A549 (cell line): ENCODE results near the gene CTIF. TPM values are rescaled to one million over a fixed set of nuclear protein-coding genes. Genes with fewer than 3 reads are reported as not detected.

Experiments
- ATAC-seq, 2 experiments: fragments of 200-7000 bp in 1 of 2; fragments of >200 bp in 1 of 2; cut with Nextera tagmentation in 1 of 2; cut with Tn5 transposase in 1 of 2; 3 replicates each; pipeline versions ENCODE4 v1.8.0 to v1.9.1; 2018 to 2020; ENCODE audit warnings: mild to moderate bottlenecking in 1 of 2, moderate library complexity in 1 of 2
- CTCF ChIA-PET: fragments of 300-600 bp; sonication (Branson Sonifier 250); formaldehyde crosslinking; extraction: SDS; loops from one replicate; lab custom pipeline; 2021; ENCODE audit warnings: antibody characterized with exemption, inconsistent platforms; lab: Yijun Ruan, JAX
- POLR2A ChIA-PET: fragments of 350-600 bp; formaldehyde crosslinking; extraction: SDS; loops from one replicate; lab custom pipeline; 2021; ENCODE audit warnings: antibody characterized with exemption, inconsistent platforms; lab: Yijun Ruan, JAX
- DNase-seq, 2 experiments: peaks; one replicate each; pipeline versions ENCODE4 v3.0.0 to v3.0.0-alpha.2; 2011 to 2016; ENCODE audit warnings: low read depth in 1 of 2, low spot score in 1 of 2
- FAIRE-seq: peaks from 2 replicates; lab custom pipeline; 2011; peaks lifted over from hg19 to GRCh38; lab: Jason Lieb, UNC
- H3K27ac ChIP-seq, 2 experiments: fragments of >200 bp; sonication (Bioruptor Twin); formaldehyde crosslinking; 3 replicates each; pipeline ENCODE4 v1.5.1; 2016 to 2017
- H3K4me1 ChIP-seq: fragments of >200 bp; sonication (Bioruptor Twin); formaldehyde crosslinking; 3 replicates; pipeline ENCODE4 v1.6.1; 2016
- H3K4me2 ChIP-seq: fragments of >200 bp; sonication (Bioruptor Twin); formaldehyde crosslinking; 3 replicates; pipeline ENCODE4 v1.6.1; 2016
- H3K4me3 ChIP-seq: fragments of >200 bp; sonication (Bioruptor Twin); formaldehyde crosslinking; 3 replicates; pipeline ENCODE4 v1.5.1; 2016
- H3K9me3 ChIP-seq: fragments of >200 bp; sonication (Bioruptor Twin); formaldehyde crosslinking; 3 replicates; pipeline ENCODE4 v1.6.1; 2016
- CBX2 ChIP-seq: fragments of 200-600 bp; sonication (generic); IDR thresholded peaks from 2 replicates; pipeline ENCODE4 v1.6.1; 2016; ENCODE audit warnings: low read depth, mild to moderate bottlenecking, borderline replicate concordance
- CBX8 ChIP-seq: fragments of 200-600 bp; sonication (generic); IDR thresholded peaks from 2 replicates; pipeline ENCODE4 v1.6.1; 2016
- CEBPB ChIP-seq, 2 experiments: fragments of >200 bp in 1 of 2; sonication (Bioruptor Twin) in 1 of 2; formaldehyde crosslinking in 1 of 2; IDR thresholded peaks; 2 replicates each; pipeline ENCODE4 v1.6.1; 2012 to 2016
- CHD2 ChIP-seq: fragments of 150-350 bp; IDR thresholded peaks from 2 replicates; pipeline ENCODE4 v1.6.1; 2014; ENCODE audit warnings: low read length; ENCODE audit not compliant: partially characterized antibody
- CHD4 ChIP-seq: fragments of 200-600 bp; sonication (generic); IDR thresholded peaks from 2 replicates; pipeline ENCODE4 v1.6.1; 2016; ENCODE audit warnings: antibody characterized with exemption, mild to moderate bottlenecking, borderline replicate concordance
- CTCF ChIP-seq: fragments of >200 bp; sonication (Bioruptor Twin); formaldehyde crosslinking; IDR thresholded peaks from 3 replicates; pipeline ENCODE4 v1.5.1; 2016
- EP300 ChIP-seq, 2 experiments: fragments of >200 bp; sonication (Bioruptor Twin); formaldehyde crosslinking; IDR thresholded peaks; 2 replicates in 1 of 2; 3 replicates in 1 of 2; pipeline ENCODE4 v1.6.1; 2016 to 2017
- ESRRA ChIP-seq: fragments of 150-350 bp; IDR thresholded peaks from 2 replicates; pipeline ENCODE4 v1.6.1; 2014; ENCODE audit warnings: mild to moderate bottlenecking, low read length, borderline replicate concordance
- GATA3 ChIP-seq: IDR thresholded peaks from 2 replicates; pipeline ENCODE4 v1.6.1; 2012; ENCODE audit warnings: borderline replicate concordance
- HDAC2 ChIP-seq: fragments of 200-600 bp; sonication (generic); IDR thresholded peaks from 2 replicates; pipeline ENCODE4 v1.6.1; 2016
- HOXB13 ChIP-seq: fragments of 250-450 bp; sonication (Bioruptor Pico); IDR thresholded peaks from 2 replicates; pipeline ENCODE4 v1.5.0; 2020; ENCODE audit warnings: low read depth, mild to moderate bottlenecking, moderate library complexity
- HOXB5 ChIP-seq: fragments of 250-450 bp; sonication (Bioruptor Pico); IDR thresholded peaks from 2 replicates; pipeline ENCODE4 v1.5.0; 2020; ENCODE audit warnings: mild to moderate bottlenecking, moderate library complexity
- KDM1A ChIP-seq: fragments of 200-600 bp; sonication (generic); IDR thresholded peaks from 2 replicates; pipeline ENCODE4 v1.6.1; 2016; ENCODE audit warnings: low read depth, mild to moderate bottlenecking
- KDM5A ChIP-seq: fragments of 200-600 bp; sonication (generic); IDR thresholded peaks from 2 replicates; pipeline ENCODE4 v1.6.1; 2016; ENCODE audit warnings: antibody characterized with exemption, mild to moderate bottlenecking
- NR3C1 ChIP-seq: fragments of >200 bp; sonication (Bioruptor Twin); formaldehyde crosslinking; IDR thresholded peaks from 3 replicates; pipeline ENCODE4 v1.6.1; 2017
- RAD21 ChIP-seq, 2 experiments: fragments of >200 bp in 1 of 2; sonication (Bioruptor Twin) in 1 of 2; formaldehyde crosslinking in 1 of 2; IDR thresholded peaks in 1 of 2; conservative IDR thresholded peaks in 1 of 2; 2 replicates in 1 of 2; 3 replicates in 1 of 2; pipeline ENCODE4 v1.6.1; 2012 to 2018; ENCODE audit warnings: inconsistent platforms in 1 of 2
- RCOR1 ChIP-seq: fragments of 150-350 bp; IDR thresholded peaks from 2 replicates; pipeline ENCODE4 v1.6.1; 2014; ENCODE audit warnings: antibody characterized with exemption, low read length, low read depth
- RFX5 ChIP-seq: fragments of 450-650 bp; IDR thresholded peaks from 2 replicates; pipeline ENCODE4 v1.7.1; 2014; ENCODE audit warnings: antibody characterized with exemption, mild to moderate bottlenecking, moderate library complexity
- RNF2 ChIP-seq: fragments of 200-600 bp; sonication (generic); IDR thresholded peaks from 2 replicates; pipeline ENCODE4 v1.6.1; 2016; ENCODE audit warnings: low read depth, mild to moderate bottlenecking, antibody characterized with exemption, moderate library complexity, borderline replicate concordance
- SREBF2 ChIP-seq: fragments of 450-650 bp; IDR thresholded peaks from 2 replicates; pipeline ENCODE4 v1.6.1; 2014; ENCODE audit warnings: mild to moderate bottlenecking, moderate library complexity
- USF2 ChIP-seq: fragments of 450-650 bp; IDR thresholded peaks from 2 replicates; pipeline ENCODE4 v1.6.1; 2014; ENCODE audit warnings: antibody characterized with exemption
- ZNF302 ChIP-seq: fragments of 250-450 bp; sonication (Bioruptor Pico); IDR thresholded peaks from 2 replicates; pipeline ENCODE4 v1.9.0; 2021; ENCODE audit warnings: inconsistent platforms, mild to moderate bottlenecking, moderate library complexity
- WGBS: methylation state at CpG from one replicate; pipeline ENCODE4 v1.1.6; 2017; ENCODE audit errors: missing lambda C conversion rate; 5-methylcytosine and 5-hydroxymethylcytosine counted together
- polyA plus RNA-seq, 4 experiments: library from polyadenylated mRNA; depleted of rRNA in 3 of 4; stranded (reverse); fragments of >200 nt; fragmentation: RNase III in 1 of 4; extraction: RNeasy Plus Mini Kit Qiagen cat#74134 plus additional on column Dnase treatment in 1 of 4; gene quantifications; 2 replicates in 3 of 4; 3 replicates in 1 of 4; pipeline ENCODE4 v1.2.3, GENCODE V29; 2011 to 2017
- TF ChIP-seq, protein P1 (sequence below): fragments of 150-350 bp; IDR thresholded peaks from 2 replicates; pipeline ENCODE4 v1.6.1; 2014; ENCODE audit warnings: low read depth, mild to moderate bottlenecking, low read length

CTIF gene
- polyA plus RNA-seq, 2 of the 4 experiments (the other 2 are of a cell fraction) = 17.0 to 24.7 TPM

GRCh38 chr18:48885266-48885923 is 346.6 kb downstream of the CTIF start:
- no peak for ATAC-seq
- no peak for DNase-seq
- H3K4me2 ChIP-seq = no peak overlapping the region
- peak overlapping the region in 1 of 2 experiments; percentile 28; a peak in 1 of 6 replicates for H3K27ac ChIP-seq
- CTCF ChIA-PET = no interaction called here
- no peaks in the 10 kb centered on the region for H3K4me1 ChIP-seq
- H3K4me3 ChIP-seq = no peak overlapping the region
- H3K9me3 ChIP-seq = no peaks in the 10 kb centered on the region
- no peak for TF ChIP-seq SREBF2
- TF ChIP-seq RAD21 (conservative IDR thresholded peaks at IDR 0.05 in 1 of 2, IDR thresholded peaks at IDR 0.05 in 1 of 2) = no peak
- no peak for TF ChIP-seq KDM1A
- no peak for TF ChIP-seq GATA3
- no peak for TF ChIP-seq RCOR1
- TF ChIP-seq EP300 (IDR thresholded peaks at IDR 0.05) = no peak
- TF ChIP-seq NR3C1 = no peak
- no peak for TF ChIP-seq CTCF
- no peak for TF ChIP-seq CHD2
- POLR2A ChIA-PET = no interaction called here
- FAIRE-seq = no peak
- WGBS = 94% methylated on average over 10 of the region's 11 CpGs

DNA sequence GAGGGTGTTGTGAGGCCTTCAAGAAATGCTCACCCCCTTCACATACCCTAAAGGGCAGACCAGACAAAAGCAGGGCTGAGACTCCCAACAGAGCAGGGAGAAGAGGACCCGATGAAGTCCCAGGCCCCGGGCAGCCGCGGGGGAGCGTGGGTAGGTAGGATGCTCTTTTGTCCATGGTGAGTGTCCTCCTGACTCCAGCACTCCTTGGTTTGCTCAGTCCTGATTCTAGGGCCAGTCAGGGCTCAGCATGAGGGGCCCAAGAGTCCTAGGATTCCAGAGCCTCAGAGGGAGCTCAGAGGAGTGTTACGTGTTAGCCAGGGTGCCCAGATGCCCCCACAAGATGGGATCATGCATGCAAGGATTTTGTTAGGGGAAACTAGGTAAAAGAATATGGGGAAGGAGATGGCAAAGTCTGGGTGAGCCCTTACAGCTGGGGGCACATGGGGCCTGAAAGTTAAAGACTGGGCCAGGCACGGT is 347.1 kb downstream of the CTIF start:
- 89% methylated on average over 2 of the region's 7 CpGs for WGBS
- CTCF ChIA-PET = no interaction called here
- Histone ChIP-seq H3K4me1 (no peaks in the 10 kb centered on the region), H3K27ac (no peak overlapping the region), H3K4me3 (no peak overlapping the region), H3K9me3 (no peaks in the 10 kb centered on the region), H3K4me2 (no peak overlapping the region)
- POLR2A ChIA-PET = no interaction called here
- no peak for TF ChIP-seq HOXB13 (CRISPR knock-in tag)
- TF ChIP-seq, protein P1, sequence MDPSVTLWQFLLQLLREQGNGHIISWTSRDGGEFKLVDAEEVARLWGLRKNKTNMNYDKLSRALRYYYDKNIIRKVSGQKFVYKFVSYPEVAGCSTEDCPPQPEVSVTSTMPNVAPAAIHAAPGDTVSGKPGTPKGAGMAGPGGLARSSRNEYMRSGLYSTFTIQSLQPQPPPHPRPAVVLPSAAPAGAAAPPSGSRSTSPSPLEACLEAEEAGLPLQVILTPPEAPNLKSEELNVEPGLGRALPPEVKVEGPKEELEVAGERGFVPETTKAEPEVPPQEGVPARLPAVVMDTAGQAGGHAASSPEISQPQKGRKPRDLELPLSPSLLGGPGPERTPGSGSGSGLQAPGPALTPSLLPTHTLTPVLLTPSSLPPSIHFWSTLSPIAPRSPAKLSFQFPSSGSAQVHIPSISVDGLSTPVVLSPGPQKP = no peak
- no peak for TF ChIP-seq ESRRA
- no peak for TF ChIP-seq USF2
- TF ChIP-seq HDAC2 = no peak
- no peak for TF ChIP-seq RFX5
- no peak for TF ChIP-seq KDM1A
- TF ChIP-seq HOXB5 (CRISPR knock-in tag) = no peak
- TF ChIP-seq CBX2 = no peak
- no peak for TF ChIP-seq RNF2
- TF ChIP-seq CHD4 = no peak
- no peak for TF ChIP-seq KDM5A
- TF ChIP-seq CBX8 = no peak
- TF ChIP-seq ZNF302 (CRISPR knock-in tag) = no peak
- no peak for TF ChIP-seq CEBPB (IDR thresholded peaks at IDR 0.05)
- ATAC-seq = no peak
- no peak for FAIRE-seq
- DNase-seq = no peak
